Measurements from ENCODE around the gene SYT3.

DNA sequence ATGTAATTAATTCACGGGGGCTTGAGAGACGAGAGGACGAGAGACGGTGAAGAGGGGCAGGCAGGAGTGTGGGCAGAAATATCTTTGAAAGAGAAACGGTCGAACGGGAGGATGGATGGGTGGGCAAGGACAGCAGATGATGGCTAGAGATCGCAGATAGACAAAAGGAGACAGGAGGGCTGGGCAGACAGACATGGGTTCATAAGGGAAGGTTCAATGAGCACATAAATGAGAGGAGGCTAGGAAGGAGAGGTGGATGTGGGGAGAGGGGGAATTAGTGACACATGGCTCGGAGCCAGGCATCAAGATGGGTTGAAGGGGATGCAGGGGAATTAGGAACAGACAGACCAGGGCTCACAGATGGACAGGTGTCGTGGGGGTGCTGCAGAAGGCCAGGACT, 1.1 kb downstream of the SYT3 start:
- TF ChIP-seq, protein P1, sequence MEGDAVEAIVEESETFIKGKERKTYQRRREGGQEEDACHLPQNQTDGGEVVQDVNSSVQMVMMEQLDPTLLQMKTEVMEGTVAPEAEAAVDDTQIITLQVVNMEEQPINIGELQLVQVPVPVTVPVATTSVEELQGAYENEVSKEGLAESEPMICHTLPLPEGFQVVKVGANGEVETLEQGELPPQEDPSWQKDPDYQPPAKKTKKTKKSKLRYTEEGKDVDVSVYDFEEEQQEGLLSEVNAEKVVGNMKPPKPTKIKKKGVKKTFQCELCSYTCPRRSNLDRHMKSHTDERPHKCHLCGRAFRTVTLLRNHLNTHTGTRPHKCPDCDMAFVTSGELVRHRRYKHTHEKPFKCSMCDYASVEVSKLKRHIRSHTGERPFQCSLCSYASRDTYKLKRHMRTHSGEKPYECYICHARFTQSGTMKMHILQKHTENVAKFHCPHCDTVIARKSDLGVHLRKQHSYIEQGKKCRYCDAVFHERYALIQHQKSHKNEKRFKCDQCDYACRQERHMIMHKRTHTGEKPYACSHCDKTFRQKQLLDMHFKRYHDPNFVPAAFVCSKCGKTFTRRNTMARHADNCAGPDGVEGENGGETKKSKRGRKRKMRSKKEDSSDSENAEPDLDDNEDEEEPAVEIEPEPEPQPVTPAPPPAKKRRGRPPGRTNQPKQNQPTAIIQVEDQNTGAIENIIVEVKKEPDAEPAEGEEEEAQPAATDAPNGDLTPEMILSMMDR (IDR thresholded peaks at IDR 0.05 in 4 of 5, conservative IDR thresholded peaks at IDR 0.05 in 1 of 5) = no peak
- TF ChIP-seq POLR2A (IDR thresholded peaks at IDR 0.05) = no peak

Measured in gastrocnemius medialis (tissue), 4 donors.